Epithelial cell of alveolus of lung (primary cell): ENCODE results near the gene DDT. TPM values are rescaled to one million over a fixed set of nuclear protein-coding genes. Genes with fewer than 3 reads are reported as not detected.

ENCODE experiments used
- total RNA-seq: library from RNA; depleted of rRNA; stranded (reverse); fragments of >200 nt; gene quantifications from 2 replicates; pipeline ENCODE4 v1.2.1, GENCODE V29; 2015

The DDT gene
- total RNA-seq, result 135 and 140 TPM in 2 replicates

DNA sequence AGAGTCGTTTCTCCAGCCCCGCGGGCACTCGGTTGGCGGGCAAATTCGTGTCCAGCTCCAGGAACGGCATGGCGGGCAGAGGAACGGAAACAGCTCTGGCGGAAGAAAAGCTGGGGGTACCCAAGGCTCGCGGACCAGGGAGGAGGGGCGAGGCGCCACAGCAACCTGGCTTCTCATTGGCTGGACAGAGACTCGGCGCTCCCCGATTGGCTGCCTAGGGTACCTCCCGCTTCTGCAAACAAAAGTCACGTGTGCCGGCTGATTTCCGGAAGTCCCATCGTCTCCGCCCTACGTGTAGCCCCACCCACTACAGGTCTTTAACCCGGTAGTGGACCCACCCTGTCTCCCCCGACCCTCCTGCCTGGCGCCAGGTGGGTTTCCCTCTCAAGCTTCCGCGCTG is at the start of gene DDT:
TSS of gene DDT (minus strand) at position 97 of the 400 bp plus-strand sequence. CDS start at position 70, 27 bp downstream.

GRCh38 chr22:24005201-24005600 is 31.0 kb upstream of the DDT start, which contains the start of gene GSTT4:
Gene GSTT4, minus strand, starts transcription at chr22:24005453. Its CDS starts 97 bp downstream, at chr22:24005356.

DNA sequence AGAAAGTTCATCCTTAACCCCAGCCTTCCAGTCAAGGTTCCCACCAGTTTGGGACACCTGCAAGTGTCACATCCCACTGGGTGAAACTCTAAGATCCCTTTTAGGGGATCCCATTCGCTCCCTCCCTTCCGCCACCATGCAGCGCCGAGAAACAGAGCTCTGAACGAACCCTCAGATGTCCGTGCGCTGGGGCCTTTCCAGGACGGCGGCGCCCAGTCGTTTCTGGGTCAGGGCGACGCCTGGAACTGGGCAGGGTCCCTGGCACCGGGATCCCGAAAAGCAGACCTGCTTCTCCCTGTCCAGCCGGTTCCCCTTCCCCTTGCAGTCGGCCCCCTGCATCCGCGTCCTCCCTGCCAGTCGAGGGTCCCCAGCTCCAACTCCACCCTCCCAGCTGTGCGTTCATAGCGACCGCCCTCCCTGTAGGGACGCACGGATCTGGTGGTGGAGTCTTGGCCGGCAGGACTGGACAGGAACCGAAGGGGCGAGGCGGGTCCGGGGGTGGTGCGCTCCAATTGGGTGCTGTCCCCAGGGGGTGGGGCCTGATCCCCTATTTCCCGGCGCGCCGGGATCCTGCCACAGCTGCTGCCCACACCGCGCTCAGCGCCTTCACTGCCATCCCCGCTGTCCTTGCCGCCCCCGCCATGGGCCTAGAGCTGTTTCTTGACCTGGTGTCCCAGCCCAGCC is 5.5 kb upstream of the DDT start, which contains the start of gene GSTT2:
TSS of gene GSTT2 (plus strand) at position 578 of the 684 bp plus-strand sequence.

DNA sequence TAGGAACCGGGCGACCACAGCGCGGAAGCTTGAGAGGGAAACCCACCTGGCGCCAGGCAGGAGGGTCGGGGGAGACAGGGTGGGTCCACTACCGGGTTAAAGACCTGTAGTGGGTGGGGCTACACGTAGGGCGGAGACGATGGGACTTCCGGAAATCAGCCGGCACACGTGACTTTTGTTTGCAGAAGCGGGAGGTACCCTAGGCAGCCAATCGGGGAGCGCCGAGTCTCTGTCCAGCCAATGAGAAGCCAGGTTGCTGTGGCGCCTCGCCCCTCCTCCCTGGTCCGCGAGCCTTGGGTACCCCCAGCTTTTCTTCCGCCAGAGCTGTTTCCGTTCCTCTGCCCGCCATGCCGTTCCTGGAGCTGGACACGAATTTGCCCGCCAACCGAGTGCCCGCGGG is 7.7 kb downstream of the DDT start, which contains the start of gene DDTL:
TSS of gene DDTL (plus strand) at position 321 of the 400 bp plus-strand sequence. CDS start at position 348, 27 bp downstream.

GRCh38 chr22:23961084-23961771 is 13.0 kb downstream of the DDT start, which contains the start of gene GSTT2B:
Gene GSTT2B, minus strand, starts transcription at chr22:23961195. Its CDS starts 64 bp downstream, at chr22:23961131.

Other genes with a start within 250 kb of the DDT start
- 3.4 and 4.5 TPM in 2 replicates for gene ZNF70, start 223.3 kb downstream of the DDT start, total RNA-seq
- not detected in 2 replicates for gene VPREB3, start 220.0 kb downstream of the DDT start, total RNA-seq
- 0.08 and 0.52 TPM in 2 replicates for gene C22orf15, start 211.5 kb downstream of the DDT start, total RNA-seq
- gene CHCHD10, start 206.5 kb downstream of the DDT start, total RNA-seq, result 15.6 and 16.9 TPM in 2 replicates
- 10.9 and 14.0 TPM in 2 replicates for gene MMP11, start 201.6 kb downstream of the DDT start, total RNA-seq
- gene SMARCB1, start 187.5 kb downstream of the DDT start, total RNA-seq, result 85.3 and 104 TPM in 2 replicates
- 6.9 TPM in 1 of 2 replicates, not detected in the other for gene DERL3, start 135.4 kb downstream of the DDT start, total RNA-seq
- 6.1 and 10.7 TPM in 2 replicates for gene SLC2A11, start 116.6 kb downstream of the DDT start, total RNA-seq
- gene MIF, start 80.1 kb downstream of the DDT start, total RNA-seq, result 871 and 1,287 TPM in 2 replicates
- 17.1 and 36.6 TPM in 2 replicates for gene GSTT2B, start 13.2 kb downstream of the DDT start, total RNA-seq
- gene DDTL, start 7.6 kb downstream of the DDT start, total RNA-seq, result 0.26 and 2.6 TPM in 2 replicates
- gene GSTT2, start 5.7 kb upstream of the DDT start, total RNA-seq, result 0.13 TPM in 1 of 2 replicates, not detected in the other
- gene GSTT4, start 31.0 kb upstream of the DDT start, total RNA-seq, result not detected in 2 replicates
- gene CABIN1, start 36.9 kb upstream of the DDT start, total RNA-seq, result 25.2 and 37.4 TPM in 2 replicates
- 8.9 and 9.1 TPM in 2 replicates for gene SUSD2, start 207.0 kb upstream of the DDT start, total RNA-seq